GM12872 (cell line): ENCODE data around the gene RNF214.

Experiments
- TF ChIP-seq, protein P1 (sequence below): IDR thresholded peaks from 3 replicates; pipeline ENCODE4 v1.5.1; 2011; ENCODE audit warnings: low read depth, mild to moderate bottlenecking, low read length, moderate library complexity; ENCODE audit not compliant: insufficient read depth

RNF214 gene

DNA sequence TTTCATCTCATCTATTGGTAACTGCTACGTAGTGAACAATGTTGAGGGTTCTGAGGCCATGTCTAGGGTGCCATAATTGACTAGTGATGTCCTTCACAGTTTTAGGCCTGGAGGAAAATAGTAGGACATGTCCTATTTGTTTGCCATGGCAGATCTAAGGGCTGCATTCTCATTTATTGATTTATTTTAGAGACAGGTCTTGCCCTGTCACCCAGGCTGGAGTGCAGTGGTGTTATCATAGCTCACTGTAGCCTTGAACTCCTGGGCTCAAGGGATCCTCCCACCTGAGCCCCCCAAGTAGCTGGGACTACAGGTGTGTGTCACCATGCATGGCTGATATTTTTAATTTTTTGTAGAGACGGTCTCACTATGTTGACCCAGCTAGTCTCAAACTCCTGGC lies 100.4 kb downstream of the RNF214 start:
- TF ChIP-seq, protein P1, sequence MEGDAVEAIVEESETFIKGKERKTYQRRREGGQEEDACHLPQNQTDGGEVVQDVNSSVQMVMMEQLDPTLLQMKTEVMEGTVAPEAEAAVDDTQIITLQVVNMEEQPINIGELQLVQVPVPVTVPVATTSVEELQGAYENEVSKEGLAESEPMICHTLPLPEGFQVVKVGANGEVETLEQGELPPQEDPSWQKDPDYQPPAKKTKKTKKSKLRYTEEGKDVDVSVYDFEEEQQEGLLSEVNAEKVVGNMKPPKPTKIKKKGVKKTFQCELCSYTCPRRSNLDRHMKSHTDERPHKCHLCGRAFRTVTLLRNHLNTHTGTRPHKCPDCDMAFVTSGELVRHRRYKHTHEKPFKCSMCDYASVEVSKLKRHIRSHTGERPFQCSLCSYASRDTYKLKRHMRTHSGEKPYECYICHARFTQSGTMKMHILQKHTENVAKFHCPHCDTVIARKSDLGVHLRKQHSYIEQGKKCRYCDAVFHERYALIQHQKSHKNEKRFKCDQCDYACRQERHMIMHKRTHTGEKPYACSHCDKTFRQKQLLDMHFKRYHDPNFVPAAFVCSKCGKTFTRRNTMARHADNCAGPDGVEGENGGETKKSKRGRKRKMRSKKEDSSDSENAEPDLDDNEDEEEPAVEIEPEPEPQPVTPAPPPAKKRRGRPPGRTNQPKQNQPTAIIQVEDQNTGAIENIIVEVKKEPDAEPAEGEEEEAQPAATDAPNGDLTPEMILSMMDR, result no peak

DNA sequence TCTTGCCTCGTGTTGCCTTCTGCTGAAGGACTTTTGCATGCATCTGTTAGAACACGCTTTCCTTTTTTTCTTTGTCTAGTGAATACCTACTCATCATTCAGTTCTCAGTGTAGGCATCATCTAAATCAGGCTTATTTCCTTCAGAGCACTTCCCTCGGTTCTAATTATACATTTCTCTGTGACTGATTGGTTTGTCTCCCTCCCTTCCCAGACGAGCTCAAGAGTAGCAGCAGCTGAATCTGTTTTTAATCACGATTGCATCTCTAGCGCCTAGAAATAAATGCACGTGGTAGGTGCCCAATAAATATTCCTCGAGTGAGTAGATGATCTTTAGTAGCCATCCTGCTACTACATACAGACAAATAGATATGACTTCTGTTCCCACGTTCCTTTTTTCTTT lies 101.4 kb downstream of the RNF214 start:
- TF ChIP-seq, protein P1, result no peak

DNA sequence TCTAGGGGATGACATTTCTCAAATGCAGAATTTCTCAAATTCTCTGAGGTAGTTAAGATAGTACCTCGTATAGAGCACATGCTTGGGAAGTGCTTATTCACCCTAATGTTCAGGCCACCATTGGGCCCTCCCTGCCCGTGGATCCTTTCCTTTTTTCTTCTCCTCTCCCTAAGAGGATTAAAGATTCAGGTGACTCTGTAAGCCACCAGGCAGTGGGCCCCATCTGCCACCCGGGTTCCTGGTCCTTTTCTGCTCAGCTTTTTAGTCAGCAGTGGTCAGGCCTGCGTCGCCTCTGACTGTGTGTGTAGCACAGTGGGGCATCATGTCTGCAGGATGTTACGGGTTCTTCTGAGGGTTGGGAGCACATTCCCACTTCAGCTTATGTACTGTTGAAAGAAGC lies 102.4 kb downstream of the RNF214 start:
- TF ChIP-seq, protein P1, result no peak

DNA sequence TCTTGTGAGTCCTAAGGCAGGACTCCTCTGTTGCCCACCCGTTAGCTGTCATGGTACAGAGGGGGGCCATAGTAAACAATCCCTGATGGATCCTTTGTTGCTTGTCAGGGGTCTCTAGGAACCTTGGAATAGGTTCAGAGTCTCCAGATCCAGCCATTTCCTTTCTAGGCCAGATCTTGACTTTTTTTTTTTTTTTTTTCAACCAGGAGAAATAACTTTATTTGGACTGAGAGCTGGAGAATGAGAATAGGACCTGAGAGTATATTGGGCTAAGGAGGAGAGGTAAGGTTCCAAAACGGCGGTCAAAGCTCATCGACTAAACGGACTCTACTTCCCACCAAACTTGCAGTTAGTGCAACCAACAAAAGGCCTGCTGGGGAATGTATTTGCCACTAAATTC lies 102.9 kb downstream of the RNF214 start:
- TF ChIP-seq, protein P1, result no peak
